Mesothelial cell of epicardium (in vitro differentiated cells): Measurements from ENCODE around the gene APH1A. TPM values are rescaled to one million over a fixed set of nuclear protein-coding genes. Genes with fewer than 3 reads are reported as not detected.

ENCODE experiments used
- DNase-seq, 2 experiments: peaks; one replicate each; pipeline ENCODE4 v3.0.0; 2021; ENCODE audit warnings: low spot score in 2 of 2; ENCODE audit not compliant: unreplicated experiment in 2 of 2
- H3K27ac Mint-ChIP-seq: 2 replicates; pipeline ENCODE4 v1.8.0; 2021; ENCODE audit warnings: mixed read lengths
- H3K27me3 Mint-ChIP-seq: 2 replicates; pipeline ENCODE4 v1.8.0; 2021; ENCODE audit warnings: low read depth, mixed read lengths
- H3K36me3 Mint-ChIP-seq: 2 replicates; pipeline ENCODE4 v1.8.0; 2021; ENCODE audit warnings: mixed read lengths
- H3K4me1 Mint-ChIP-seq: 2 replicates; pipeline ENCODE4 v1.8.0; 2021; ENCODE audit warnings: mixed read lengths
- H3K4me3 Mint-ChIP-seq: 2 replicates; pipeline ENCODE4 v1.8.0; 2021; ENCODE audit warnings: mild to moderate bottlenecking, moderate library complexity, mixed read lengths
- H3K9me3 Mint-ChIP-seq: 2 replicates; pipeline ENCODE4 v1.8.0; 2021; ENCODE audit warnings: mixed read lengths
- total RNA-seq: library from RNA; stranded (reverse); gene quantifications from 3 replicates; pipeline ENCODE4 v1.2.1, GENCODE V29; 2021
- TF ChIP-seq, protein P1 (sequence below): fragments of 200-600 bp; sonication (generic); IDR thresholded peaks from one replicate; pipeline ENCODE4 v1.5.0; 2021; ENCODE audit warnings: antibody characterized with exemption; ENCODE audit not compliant: unreplicated experiment

Gene APH1A
- total RNA-seq, 1 donor from 2014 or later, result 138 TPM

DNA sequence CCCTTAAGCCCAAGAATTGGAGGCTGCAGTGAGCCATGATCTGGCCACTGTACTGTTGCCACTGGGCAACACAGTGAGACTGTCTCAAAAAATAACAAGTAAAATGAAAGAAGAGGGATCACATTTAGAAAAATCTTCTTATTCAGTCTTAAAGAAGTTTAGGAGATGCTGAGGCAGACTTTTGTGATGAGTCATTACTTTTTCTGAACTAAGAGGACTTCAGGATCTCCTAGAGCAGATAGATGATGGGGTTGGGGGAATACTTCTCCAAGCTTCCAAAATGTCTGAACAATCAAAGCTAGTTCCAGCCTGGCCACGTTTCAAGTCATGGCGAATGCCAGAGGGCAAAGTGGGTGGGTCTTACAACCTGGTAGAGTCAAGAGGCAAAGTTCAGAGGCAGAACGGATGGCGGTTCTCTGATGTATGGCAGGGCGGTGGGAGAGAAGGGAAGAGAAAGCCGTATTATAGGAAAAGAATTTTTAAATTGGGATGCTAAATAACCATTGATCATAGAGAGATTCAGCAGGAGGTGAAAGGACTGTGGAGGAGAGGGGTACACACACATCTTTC is 11.4 kb upstream of the APH1A start:
- Mint-ChIP-seq H3K4me3 (peak overlapping the region; percentile 10), H3K36me3 (peaks cover 8% of the 10 kb centered on the region), H3K4me1 (peaks cover 34% of the 10 kb centered on the region), H3K9me3 (no peaks in the 10 kb centered on the region), H3K27me3 (peaks cover 20% of the 10 kb centered on the region), H3K27ac (no peak overlapping the region)
- no peak for DNase-seq
- TF ChIP-seq, protein P1, sequence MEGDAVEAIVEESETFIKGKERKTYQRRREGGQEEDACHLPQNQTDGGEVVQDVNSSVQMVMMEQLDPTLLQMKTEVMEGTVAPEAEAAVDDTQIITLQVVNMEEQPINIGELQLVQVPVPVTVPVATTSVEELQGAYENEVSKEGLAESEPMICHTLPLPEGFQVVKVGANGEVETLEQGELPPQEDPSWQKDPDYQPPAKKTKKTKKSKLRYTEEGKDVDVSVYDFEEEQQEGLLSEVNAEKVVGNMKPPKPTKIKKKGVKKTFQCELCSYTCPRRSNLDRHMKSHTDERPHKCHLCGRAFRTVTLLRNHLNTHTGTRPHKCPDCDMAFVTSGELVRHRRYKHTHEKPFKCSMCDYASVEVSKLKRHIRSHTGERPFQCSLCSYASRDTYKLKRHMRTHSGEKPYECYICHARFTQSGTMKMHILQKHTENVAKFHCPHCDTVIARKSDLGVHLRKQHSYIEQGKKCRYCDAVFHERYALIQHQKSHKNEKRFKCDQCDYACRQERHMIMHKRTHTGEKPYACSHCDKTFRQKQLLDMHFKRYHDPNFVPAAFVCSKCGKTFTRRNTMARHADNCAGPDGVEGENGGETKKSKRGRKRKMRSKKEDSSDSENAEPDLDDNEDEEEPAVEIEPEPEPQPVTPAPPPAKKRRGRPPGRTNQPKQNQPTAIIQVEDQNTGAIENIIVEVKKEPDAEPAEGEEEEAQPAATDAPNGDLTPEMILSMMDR, result no peak

DNA sequence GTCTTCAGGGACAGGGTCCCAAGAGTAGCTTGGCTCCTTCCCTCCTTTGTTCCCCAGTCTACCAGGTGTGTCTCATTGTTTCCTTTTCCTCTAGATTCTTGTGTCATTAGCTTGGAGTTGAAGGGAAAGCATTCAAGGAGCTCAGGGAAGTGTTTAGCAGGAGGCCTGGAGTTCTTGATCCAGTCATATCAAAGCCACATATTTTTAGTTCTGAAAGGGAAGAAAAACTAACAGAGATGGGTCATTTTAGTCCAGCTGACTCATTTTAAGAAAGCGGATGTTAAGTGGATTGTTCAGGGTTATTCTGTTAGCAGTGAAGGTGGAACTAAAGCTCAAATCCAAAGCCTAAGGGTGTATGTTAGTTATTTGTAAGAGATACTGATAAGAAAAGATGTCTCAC is 4.5 kb upstream of the APH1A start:
- DNase-seq, result no peak
- Mint-ChIP-seq H3K27me3 (no peaks in the 10 kb centered on the region), H3K27ac (peak overlapping the region; percentile 44), H3K36me3 (peaks cover 1% of the 10 kb centered on the region), H3K4me3 (peak overlapping the region; percentile 57), H3K9me3 (no peaks in the 10 kb centered on the region), H3K4me1 (peaks cover 34% of the 10 kb centered on the region)
- TF ChIP-seq, protein P1, result no peak

DNA sequence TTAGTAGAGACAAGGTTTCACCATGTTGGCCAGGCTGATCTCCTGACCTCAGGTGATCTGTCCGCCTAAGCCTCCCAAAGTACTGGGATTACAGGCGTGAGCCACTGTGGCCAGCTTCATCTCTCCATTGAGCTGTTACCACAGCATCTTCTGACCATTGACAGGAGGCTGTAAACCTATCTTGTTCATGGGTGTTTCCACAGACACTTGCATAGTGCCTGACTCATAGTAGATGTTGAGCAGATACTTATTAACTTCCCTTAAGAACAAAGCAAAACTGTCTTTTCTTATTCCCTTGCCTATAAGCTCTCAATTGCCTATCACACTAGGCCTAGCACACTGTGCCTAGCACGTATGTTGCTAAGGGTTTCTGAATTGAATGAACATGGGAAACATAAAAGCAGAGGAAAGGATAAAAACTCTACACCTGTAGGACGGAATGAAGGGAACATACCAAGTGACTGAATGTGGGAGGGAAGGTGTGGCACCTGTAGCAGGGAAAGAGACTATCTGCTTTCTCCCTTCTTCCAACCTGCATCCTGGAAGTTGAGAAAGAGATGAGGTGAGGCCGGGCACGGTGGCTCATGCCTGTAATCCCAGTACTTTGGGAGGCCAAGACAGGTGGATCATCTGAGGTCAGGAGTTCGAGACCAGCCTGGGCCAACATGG is 2.6 kb upstream of the APH1A start:
- Mint-ChIP-seq H3K27ac (peak overlapping the region; percentile 77), H3K4me1 (peaks cover 45% of the 10 kb centered on the region), H3K36me3 (no peaks in the 10 kb centered on the region), H3K27me3 (no peaks in the 10 kb centered on the region), H3K4me3 (peak overlapping the region; percentile 57), H3K9me3 (no peaks in the 10 kb centered on the region)
- TF ChIP-seq, protein P1, result no peak
- no peak for DNase-seq

DNA sequence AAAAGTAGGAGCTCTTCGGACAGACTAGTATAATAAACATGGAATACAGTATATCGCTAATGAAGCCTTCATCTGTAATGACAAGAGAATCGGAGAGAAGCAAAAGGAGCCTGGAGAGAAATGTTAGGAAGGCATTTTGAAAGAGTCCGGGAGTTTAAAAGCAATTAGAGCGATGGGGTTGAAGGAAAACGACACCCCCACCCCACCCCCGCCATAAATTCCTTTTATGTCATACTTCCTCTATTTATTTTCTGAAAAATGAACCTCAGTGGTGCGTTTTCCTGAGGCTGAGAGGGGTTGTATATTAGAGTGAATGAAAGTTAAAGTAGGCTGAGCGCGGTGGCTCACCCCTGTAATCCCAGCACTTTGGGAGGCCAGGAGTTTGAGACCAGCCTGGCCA is 635 bp upstream of the APH1A start:
- Mint-ChIP-seq H3K27me3 (no peaks in the 10 kb centered on the region), H3K27ac (peak overlapping the region; percentile 97), H3K9me3 (no peaks in the 10 kb centered on the region), H3K36me3 (peaks cover 5% of the 10 kb centered on the region), H3K4me3 (peak overlapping the region; percentile 91), H3K4me1 (peaks cover 45% of the 10 kb centered on the region)
- TF ChIP-seq, protein P1, result no peak
- no peak for DNase-seq

DNA sequence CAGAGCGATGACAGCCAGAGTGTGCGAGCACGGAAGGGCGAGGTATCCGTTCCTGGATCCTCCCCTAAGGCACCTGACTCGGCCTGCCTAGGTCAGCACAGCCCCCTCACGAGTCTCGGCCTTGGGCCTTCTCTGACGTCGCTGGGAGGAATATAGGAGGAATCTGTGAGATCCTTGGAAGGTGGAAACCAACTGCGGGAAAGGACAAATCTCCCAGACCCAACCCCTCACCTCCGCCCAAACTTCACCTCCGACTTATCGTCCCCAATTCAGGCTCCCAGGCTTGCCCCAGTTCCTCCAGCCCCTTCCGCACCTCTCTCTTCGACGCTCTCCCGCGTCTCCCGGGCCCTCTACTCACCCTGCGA is 494 bp downstream of the APH1A start:
- TF ChIP-seq, protein P1, result no peak
- Mint-ChIP-seq H3K4me3 (peak overlapping the region; percentile 91), H3K4me1 (peaks cover 41% of the 10 kb centered on the region), H3K36me3 (peaks cover 6% of the 10 kb centered on the region), H3K27me3 (no peaks in the 10 kb centered on the region), H3K27ac (peak overlapping the region; percentile 97), H3K9me3 (no peaks in the 10 kb centered on the region)
- DNase-seq, result no peak
